ENCODE data around the gene RNU6-9.

GRCh38 chr19:867301-867793, 25.9 kb upstream of the RNU6-9 start:
- no peak for TF ChIP-seq CTCF (IDR thresholded peaks at IDR 0.05)
- TF ChIP-seq EP300 (IDR thresholded peaks at IDR 0.05), result no peak

Data from tibial nerve (tissue), 4 donors.